Brain microvascular endothelial cell (primary cell): ENCODE measurements around the gene BCAN.

ENCODE experiments used
- DNase-seq: peaks from one replicate; pipeline ENCODE4 v3.0.0-alpha.2; 2020
- H3K27ac ChIP-seq: fragments of 250-450 bp; sonication (Bioruptor Pico); 2 replicates; pipeline ENCODE4 v1.5.1; 2020; ENCODE audit warnings: mild to moderate bottlenecking, moderate library complexity
- H3K27me3 ChIP-seq: fragments of 250-450 bp; sonication (Bioruptor Pico); replicated peaks from 2 replicates; pipeline ENCODE4 v1.5.1; 2020; ENCODE audit warnings: mild to moderate bottlenecking
- H3K36me3 ChIP-seq: fragments of 250-450 bp; sonication (Bioruptor Pico); replicated peaks from 2 replicates; pipeline ENCODE4 v1.5.1; 2020; ENCODE audit warnings: mild to moderate bottlenecking
- H3K4me3 ChIP-seq: 2 replicates; pipeline ENCODE4 v1.5.1; 2011; ENCODE audit warnings: low read depth, mild to moderate bottlenecking, control low read depth, low read length, moderate library complexity
- CTCF ChIP-seq: IDR thresholded peaks from 2 replicates; pipeline ENCODE4 v1.5.1; 2011; ENCODE audit warnings: low read depth, mild to moderate bottlenecking, moderate library complexity, low read length, control low read depth, inconsistent platforms; ENCODE audit errors: missing control alignments
- in situ Hi-C: cut with HindIII; loops from 2 replicates; pipeline ENCODE4 v1.10.0; 2017; ENCODE audit warnings: low sequenced_read_pairs, low pct_ligation_motif_present

The BCAN gene

DNA sequence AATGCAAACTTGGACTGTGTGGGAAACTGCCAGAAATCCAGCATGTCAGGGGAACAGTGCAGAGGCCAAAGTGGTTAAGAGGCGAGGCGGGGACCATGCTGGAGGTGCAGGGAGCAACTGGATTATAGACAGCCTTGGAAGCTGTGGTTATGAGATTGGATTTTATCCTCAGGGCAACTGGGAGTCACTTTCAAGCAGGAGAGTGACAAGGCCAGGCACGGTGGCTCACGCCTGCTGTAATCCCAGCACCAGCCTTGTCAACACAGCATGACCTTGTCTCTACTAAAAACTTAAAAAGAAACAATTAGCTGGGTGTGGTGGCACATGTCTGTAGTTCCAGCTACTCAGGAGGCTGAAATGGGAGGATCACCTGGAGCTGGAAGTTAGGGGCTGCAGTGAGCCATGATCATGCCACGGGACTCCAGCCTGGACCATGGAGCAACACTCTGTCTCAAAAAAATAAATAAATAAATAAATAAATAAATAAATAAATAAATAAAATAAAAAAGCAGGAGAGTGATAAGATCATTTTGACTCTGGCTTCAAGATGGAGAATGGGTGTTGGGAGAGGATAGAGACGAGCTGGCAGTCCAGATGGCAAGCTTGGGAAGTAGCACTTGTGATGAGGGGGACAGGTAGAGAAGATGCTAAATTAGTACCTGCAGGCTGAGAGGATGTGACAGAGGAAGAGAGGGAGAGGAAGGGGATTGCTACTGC is 19.2 kb upstream of the BCAN start:
- Histone ChIP-seq H3K27me3 (peaks cover 47% of the 10 kb centered on the region), H3K27ac (no peak overlapping the region), H3K4me3 (no peak overlapping the region), H3K36me3 (no peaks in the 10 kb centered on the region)
- no peak for DNase-seq
- no peak for TF ChIP-seq CTCF
- in situ Hi-C loops = no loop called here

GRCh38 chr1:156623946-156624813 is 17.7 kb upstream of the BCAN start:
- peak overlapping the region; percentile 22 for H3K4me3 ChIP-seq
- DNase-seq = peak; percentile 44
- peaks cover 43% of the 10 kb centered on the region for H3K27me3 ChIP-seq
- no peak overlapping the region for H3K27ac ChIP-seq
- in situ Hi-C loops = no loop called here
- TF ChIP-seq CTCF = peak; percentile 68
- no peaks in the 10 kb centered on the region for H3K36me3 ChIP-seq

DNA sequence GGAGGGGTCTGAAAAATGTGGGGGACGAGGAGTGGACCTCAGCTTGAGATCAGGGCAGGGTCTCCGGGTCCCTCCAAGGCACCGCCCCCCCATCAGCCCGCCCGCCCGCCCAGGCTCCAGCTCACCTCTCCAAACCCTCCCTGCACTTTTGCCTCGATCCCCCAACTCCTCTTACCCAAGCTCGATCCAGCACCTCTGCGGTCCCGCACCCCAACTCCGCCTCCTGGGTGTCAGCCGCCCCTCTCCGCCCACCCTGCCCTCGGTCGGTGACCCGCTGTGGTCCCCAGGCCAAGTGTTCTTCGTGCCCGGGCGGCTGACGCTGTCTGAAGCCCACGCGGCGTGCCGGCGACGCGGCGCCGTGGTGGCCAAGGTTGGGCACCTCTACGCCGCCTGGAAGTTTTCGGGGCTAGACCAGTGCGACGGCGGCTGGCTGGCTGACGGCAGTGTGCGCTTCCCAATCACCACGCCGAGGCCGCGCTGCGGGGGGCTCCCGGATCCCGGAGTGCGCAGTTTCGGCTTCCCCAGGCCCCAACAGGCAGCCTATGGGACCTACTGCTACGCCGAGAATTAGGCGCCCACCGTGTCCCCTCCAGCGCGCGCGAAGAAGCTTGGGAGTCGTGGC is 17.0 kb upstream of the BCAN start:
- in situ Hi-C loops = no loop called here
- H3K27me3 ChIP-seq = peaks cover 38% of the 10 kb centered on the region
- no peak overlapping the region for H3K27ac ChIP-seq
- peak overlapping the region; percentile 22 for H3K4me3 ChIP-seq
- DNase-seq = no peak
- no peaks in the 10 kb centered on the region for H3K36me3 ChIP-seq
- no peak for TF ChIP-seq CTCF

- TF ChIP-seq CTCF = peak; percentile 89
- Histone ChIP-seq H3K4me3 (no peak overlapping the region), H3K27ac (no peak overlapping the region), H3K36me3 (no peaks in the 10 kb centered on the region), H3K27me3 (peaks cover 33% of the 10 kb centered on the region)
- no peak for DNase-seq
- in situ Hi-C loops = no loop called here
Observed at GRCh38 chr1:156625436-156626078, 16.4 kb upstream of the BCAN start.

DNA sequence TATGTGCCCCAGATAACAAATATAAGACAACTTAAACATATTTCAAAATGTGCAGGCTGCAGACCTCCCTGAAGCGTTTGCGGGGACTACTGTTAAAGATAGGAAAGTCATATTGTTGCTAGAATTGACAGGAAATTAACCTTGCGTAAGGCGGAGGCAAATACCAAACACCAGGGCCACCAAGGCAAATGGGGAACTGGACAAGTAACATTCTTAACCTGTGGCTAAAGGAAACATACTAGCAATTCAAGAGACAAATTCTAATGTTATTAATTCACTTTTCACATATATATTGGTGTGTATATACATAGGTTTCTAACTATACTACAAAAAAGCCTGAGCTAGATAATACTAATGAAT is 15.9 kb upstream of the BCAN start:
- Histone ChIP-seq H3K27me3 (peaks cover 32% of the 10 kb centered on the region), H3K27ac (no peak overlapping the region), H3K4me3 (no peak overlapping the region), H3K36me3 (no peaks in the 10 kb centered on the region)
- in situ Hi-C loops = no loop called here
- TF ChIP-seq CTCF = no peak
- no peak for DNase-seq
